Kidney (tissue), 14 donors: Measurements from ENCODE around the gene CPEB3. TPM values are rescaled to one million over a fixed set of nuclear protein-coding genes. Genes with fewer than 3 reads are reported as not detected.
"Not testable (repeated sequence)": the region's sequence is repeated elsewhere in the genome, so short reads cannot be mapped to it uniquely, and the experiment has no call there.

ENCODE experiments used
- DNase-seq, 5 donors: peaks; one replicate each; pipeline ENCODE4 v3.0.0-alpha.2; 2013 to 2020
- FAIRE-seq: peaks from 2 replicates; lab custom pipeline; 2012; peaks lifted over from hg19 to GRCh38; lab: Jason Lieb, UNC
- H3K27ac ChIP-seq, 2 donors: one replicate each; pipeline ENCODE4 v1.7.0; 2013; ENCODE audit warnings: low read depth in 2 of 2, low read length in 2 of 2, inconsistent platforms in 1 of 2
- H3K27me3 ChIP-seq: one replicate; pipeline ENCODE4 v1.7.1; 2013; ENCODE audit warnings: low read length, inconsistent platforms; ENCODE audit not compliant: control insufficient read depth, insufficient read depth
- H3K36me3 ChIP-seq, 3 donors: one replicate each; pipeline versions ENCODE4 v1.7.0 to v1.7.1; 2013; ENCODE audit warnings: low read length in 3 of 3, control low read depth in 1 of 3, inconsistent platforms in 1 of 3; ENCODE audit not compliant: insufficient read depth in 3 of 3, control insufficient read depth in 2 of 3
- H3K4me1 ChIP-seq, 3 donors: one replicate each; pipeline versions ENCODE4 v1.7.0 to v1.7.1; 2013; ENCODE audit warnings: low read length in 3 of 3, inconsistent platforms in 1 of 3, low read depth in 1 of 3; ENCODE audit not compliant: control insufficient read depth in 2 of 3, insufficient read depth in 2 of 3
- H3K4me3 ChIP-seq, 3 donors: one replicate each; pipeline versions ENCODE4 v1.7.0 to v1.8.1; 2013; ENCODE audit warnings: low read length in 3 of 3, control low read depth in 1 of 3, inconsistent platforms in 1 of 3
- H3K9ac ChIP-seq, 3 donors: one replicate each; pipeline versions ENCODE4 v1.7.0 to v1.7.1; 2013; ENCODE audit warnings: low read length in 3 of 3, control low read depth in 1 of 3, inconsistent platforms in 1 of 3
- H3K9me3 ChIP-seq, 3 donors: one replicate each; pipeline versions ENCODE4 v1.7.0 to v1.7.1; 2013; ENCODE audit warnings: low read length in 3 of 3, control low read depth in 1 of 3, inconsistent platforms in 1 of 3; ENCODE audit not compliant: control insufficient read depth in 2 of 3, insufficient read depth in 1 of 3
- intact Hi-C: fragments of 100-400 bp; cut with DNase I; formaldehyde crosslinking; loops from one replicate; pipeline ENCODE4 v1.11.1; 2022
- polyA plus RNA-seq: library from polyadenylated mRNA; stranded (reverse); fragments of 350-450 nt; fragmentation: Illumina TruSeq; extraction: RNeasy Lipid Tissue Mini Kit (QIAGEN cat#74804); gene quantifications from one replicate; pipeline ENCODE4 v1.2.3, GENCODE V29; 2014; ENCODE audit warnings: low read depth, low replicate concordance; ENCODE audit not compliant: insufficient read depth
- total RNA-seq: library from RNA; stranded (reverse); fragmentation: NEBNext Ultra II Directional; extraction: Animal tissue kit (Norgen Biotek cat#: 25700); gene quantifications from one replicate; pipeline ENCODE4 v1.2.1, GENCODE V29; 2021
- TF ChIP-seq, protein P1 (sequence below): IDR thresholded peaks from 3 replicates; pipeline ENCODE4 v1.5.1; 2012; ENCODE audit warnings: mild to moderate bottlenecking, moderate library complexity, borderline replicate concordance; ENCODE audit not compliant: insufficient read depth; ENCODE audit errors: extremely low read depth
- donor health status: control.
- donor health status: control.
- donor health status: control.
- donor health status: control.
- donor health status: control.
- donor health status: DM: yes; HTN: yes; CAD: no.
- donor health status: Normal renal cell carcinoma (clear cell type).

The CPEB3 gene
- total and polyA plus RNA-seq, 2 donors from 2014 or later, result 2.3 to 7.4 TPM

DNA sequence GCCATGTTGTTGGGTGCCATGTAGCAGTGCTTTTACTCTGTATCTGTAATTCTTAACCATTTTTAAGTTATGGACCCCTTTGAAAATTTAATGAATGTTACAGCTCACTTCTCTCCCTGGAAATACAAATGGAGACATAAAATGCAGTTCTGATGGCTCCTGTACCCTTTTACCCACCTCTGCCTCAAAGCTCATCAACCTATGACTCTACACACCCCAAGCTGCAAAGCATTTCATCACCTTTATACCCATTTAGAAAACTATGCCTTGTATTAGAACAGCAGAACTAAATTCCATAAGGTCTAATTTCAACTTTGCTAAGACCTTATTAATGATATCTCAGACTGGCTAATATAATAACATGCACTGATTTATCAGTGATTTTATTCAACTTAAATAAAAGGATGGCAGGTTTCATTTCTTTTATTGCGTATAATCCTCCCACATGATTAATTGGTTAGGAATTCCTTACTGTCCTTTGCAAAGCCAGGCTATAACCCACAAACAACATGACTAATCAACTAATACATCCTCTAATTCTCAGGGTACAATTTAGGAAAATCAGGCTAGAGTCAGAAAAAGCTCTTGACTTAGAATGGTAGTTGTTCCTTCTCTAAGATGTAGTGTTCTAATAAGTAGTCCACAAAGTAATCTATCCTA, 68.1 kb downstream of the CPEB3 start:
- H3K9ac ChIP-seq, result no peak overlapping the region
- H3K9me3 ChIP-seq, result no peaks in the 10 kb centered on the region
- H3K27me3 ChIP-seq, result no peaks in the 10 kb centered on the region
- TF ChIP-seq, protein P1, sequence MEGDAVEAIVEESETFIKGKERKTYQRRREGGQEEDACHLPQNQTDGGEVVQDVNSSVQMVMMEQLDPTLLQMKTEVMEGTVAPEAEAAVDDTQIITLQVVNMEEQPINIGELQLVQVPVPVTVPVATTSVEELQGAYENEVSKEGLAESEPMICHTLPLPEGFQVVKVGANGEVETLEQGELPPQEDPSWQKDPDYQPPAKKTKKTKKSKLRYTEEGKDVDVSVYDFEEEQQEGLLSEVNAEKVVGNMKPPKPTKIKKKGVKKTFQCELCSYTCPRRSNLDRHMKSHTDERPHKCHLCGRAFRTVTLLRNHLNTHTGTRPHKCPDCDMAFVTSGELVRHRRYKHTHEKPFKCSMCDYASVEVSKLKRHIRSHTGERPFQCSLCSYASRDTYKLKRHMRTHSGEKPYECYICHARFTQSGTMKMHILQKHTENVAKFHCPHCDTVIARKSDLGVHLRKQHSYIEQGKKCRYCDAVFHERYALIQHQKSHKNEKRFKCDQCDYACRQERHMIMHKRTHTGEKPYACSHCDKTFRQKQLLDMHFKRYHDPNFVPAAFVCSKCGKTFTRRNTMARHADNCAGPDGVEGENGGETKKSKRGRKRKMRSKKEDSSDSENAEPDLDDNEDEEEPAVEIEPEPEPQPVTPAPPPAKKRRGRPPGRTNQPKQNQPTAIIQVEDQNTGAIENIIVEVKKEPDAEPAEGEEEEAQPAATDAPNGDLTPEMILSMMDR, result no peak
- H3K4me1 ChIP-seq, result no peaks in the 10 kb centered on the region
- H3K36me3 ChIP-seq, result no peaks in the 10 kb centered on the region
- DNase-seq (no peak), FAIRE-seq (no peak)
- intact Hi-C loops, result no loop called here
- H3K4me3 ChIP-seq, result no peak overlapping the region
- H3K27ac ChIP-seq, result no peak overlapping the region

DNA sequence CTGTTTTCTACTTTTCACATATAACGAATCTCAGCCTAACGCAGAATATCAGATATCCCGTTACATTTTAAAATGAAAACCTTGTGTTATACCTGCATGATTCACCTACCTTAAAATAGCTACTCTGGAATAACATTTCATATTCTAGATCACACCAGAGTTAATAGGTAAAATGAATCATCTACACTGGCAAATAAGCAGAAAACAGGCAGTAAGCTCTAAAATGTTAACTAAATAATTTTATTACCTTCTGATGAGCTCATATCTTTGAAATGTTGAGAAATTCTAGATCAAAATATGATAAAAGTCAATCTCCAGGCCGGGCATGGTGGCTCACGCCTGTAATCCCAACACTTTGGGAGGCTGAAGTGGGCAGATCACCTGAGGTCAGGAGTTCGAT, 71.3 kb downstream of the CPEB3 start:
- no peaks in the 10 kb centered on the region for H3K9me3 ChIP-seq
- TF ChIP-seq, protein P1, result no peak
- H3K4me3 ChIP-seq, result no peak overlapping the region
- H3K36me3 ChIP-seq, result peaks cover 0 to 4% (median 0%) of the 10 kb centered on the region in 3 donors
- DNase-seq (no peak), FAIRE-seq (no peak)
- intact Hi-C loops, result no loop called here
- H3K4me1 ChIP-seq, result no peaks in the 10 kb centered on the region
- H3K27ac ChIP-seq, result no peak overlapping the region
- H3K27me3 ChIP-seq, result no peaks in the 10 kb centered on the region
- H3K9ac ChIP-seq, result no peak overlapping the region

DNA sequence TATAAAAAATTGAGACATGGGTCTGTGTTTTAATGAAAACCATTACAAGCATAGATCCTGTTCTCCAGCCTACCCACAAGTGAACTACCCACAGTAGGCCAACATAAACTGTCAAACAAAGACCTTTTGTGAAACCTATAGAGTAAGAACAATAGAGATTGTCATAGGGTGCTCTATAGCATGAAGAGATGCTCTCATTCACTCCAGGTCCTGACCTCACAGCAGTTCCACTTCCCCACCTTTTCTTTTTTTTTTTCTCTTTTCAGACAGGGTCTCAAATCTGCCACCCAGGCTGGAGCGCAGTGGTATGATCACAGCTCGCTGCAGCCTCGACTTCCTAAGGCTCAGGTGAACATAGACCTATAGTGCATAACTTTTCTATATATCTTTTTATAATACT, 72.3 kb downstream of the CPEB3 start:
- DNase-seq (no peak), FAIRE-seq (no peak)
- Histone ChIP-seq H3K4me1 (no peaks in the 10 kb centered on the region), H3K36me3 (peaks cover 0 to 4% (median 0%) of the 10 kb centered on the region in 3 donors), H3K27ac (no peak overlapping the region), H3K9me3 (no peaks in the 10 kb centered on the region), H3K4me3 (no peak overlapping the region), H3K27me3 (no peaks in the 10 kb centered on the region), H3K9ac (no peak overlapping the region)
- intact Hi-C loops, result no loop called here
- TF ChIP-seq, protein P1, result no peak

- H3K9ac ChIP-seq, H3K4me3 ChIP-seq, H3K27ac ChIP-seq, DNase-seq, intact Hi-C loops, H3K4me1 ChIP-seq, H3K9me3 ChIP-seq, H3K36me3 ChIP-seq, H3K27me3 ChIP-seq, FAIRE-seq: not testable (repeated sequence)
Measured at GRCh38 chr10:92216608-92217007, 74.3 kb downstream of the CPEB3 start.

DNA sequence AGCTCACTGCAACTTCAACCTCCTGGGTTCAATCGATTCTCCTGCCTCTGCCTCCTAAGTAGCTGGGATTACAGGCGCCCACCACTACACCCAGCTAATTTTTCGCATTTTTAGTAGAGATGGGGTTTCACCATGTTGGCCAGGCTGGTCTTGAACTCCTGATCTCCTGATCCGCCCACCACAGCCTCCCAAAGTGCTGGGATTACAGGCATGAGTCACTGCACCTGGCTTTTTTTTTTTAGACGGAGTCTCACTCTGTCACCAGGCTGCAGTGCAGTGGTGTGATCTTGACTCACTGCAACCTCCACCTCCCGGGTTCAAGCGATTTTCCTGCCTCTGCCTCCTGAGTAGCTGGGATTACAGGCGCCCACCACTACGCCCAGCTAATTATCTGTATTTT, 75.7 kb downstream of the CPEB3 start:
- DNase-seq, H3K27me3 ChIP-seq, FAIRE-seq, intact Hi-C loops, H3K9me3 ChIP-seq, H3K4me1 ChIP-seq, H3K9ac ChIP-seq, H3K36me3 ChIP-seq, H3K27ac ChIP-seq, H3K4me3 ChIP-seq: not testable (repeated sequence)
